ENCODE results near the gene AKAP7. TPM values are rescaled to one million over a fixed set of nuclear protein-coding genes. Genes with fewer than 3 reads are reported as not detected.
"Not testable (repeated sequence)": the region's sequence is repeated elsewhere in the genome, so short reads cannot be mapped to it uniquely, and the experiment has no call there.

The AKAP7 gene
- 2.7 TPM for total RNA-seq

DNA sequence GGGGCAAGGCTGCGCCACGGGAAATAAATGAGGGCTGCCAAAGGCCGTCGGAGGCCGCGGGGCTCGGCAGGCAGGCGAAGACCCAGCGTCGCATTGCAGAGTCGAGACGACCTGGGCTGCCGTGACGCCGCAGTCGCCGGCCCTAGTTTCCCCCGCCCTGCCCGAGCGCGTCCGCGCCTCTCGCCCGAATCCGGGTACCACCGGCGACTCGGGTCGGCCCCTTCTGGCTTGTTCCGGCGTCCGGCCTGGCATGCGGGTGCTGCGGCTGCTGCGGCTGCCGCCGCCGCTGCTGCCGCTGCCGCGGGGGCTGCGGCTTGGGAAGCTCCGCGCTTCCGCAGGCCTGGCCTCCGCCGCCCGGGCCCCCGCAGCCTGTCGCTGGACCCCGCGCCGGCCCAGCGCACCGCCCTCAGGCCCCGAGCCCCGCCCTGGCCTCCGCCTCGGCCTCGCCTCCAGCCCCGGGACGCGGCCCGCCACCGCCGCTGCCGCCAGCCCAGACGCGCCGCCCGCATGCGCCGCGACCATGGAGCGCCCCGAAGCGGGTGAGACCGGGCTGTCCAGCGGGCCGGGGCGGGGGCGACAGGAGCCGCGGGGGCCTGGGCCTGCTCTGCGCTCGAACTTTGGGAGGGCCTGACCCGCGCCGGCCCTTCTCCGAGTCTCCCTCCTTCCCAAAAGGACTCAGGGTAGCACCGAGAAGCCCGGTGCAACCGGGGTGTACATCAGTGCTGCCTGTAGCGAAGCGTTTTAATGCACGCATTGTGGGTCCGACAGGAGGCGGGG, at the start of gene AKAP7:
TSS of gene AKAP7 (plus strand) at position 224 of the 777 bp plus-strand sequence. CDS start at position 521, 297 bp downstream.
- ATAC-seq, result peak; percentile 84

- not testable (repeated sequence) for ATAC-seq
Observed at GRCh38 chr6:131090339-131090738, 44.9 kb upstream of the AKAP7 start.

- ATAC-seq, result not testable (repeated sequence)
Observed at GRCh38 chr6:131091944-131092343, 43.3 kb upstream of the AKAP7 start.

- ATAC-seq, result no peak
Observed at GRCh38 chr6:131093334-131093733, 41.9 kb upstream of the AKAP7 start.

- no peak for ATAC-seq
Observed at GRCh38 chr6:131096786-131097185, 38.5 kb upstream of the AKAP7 start.

DNA sequence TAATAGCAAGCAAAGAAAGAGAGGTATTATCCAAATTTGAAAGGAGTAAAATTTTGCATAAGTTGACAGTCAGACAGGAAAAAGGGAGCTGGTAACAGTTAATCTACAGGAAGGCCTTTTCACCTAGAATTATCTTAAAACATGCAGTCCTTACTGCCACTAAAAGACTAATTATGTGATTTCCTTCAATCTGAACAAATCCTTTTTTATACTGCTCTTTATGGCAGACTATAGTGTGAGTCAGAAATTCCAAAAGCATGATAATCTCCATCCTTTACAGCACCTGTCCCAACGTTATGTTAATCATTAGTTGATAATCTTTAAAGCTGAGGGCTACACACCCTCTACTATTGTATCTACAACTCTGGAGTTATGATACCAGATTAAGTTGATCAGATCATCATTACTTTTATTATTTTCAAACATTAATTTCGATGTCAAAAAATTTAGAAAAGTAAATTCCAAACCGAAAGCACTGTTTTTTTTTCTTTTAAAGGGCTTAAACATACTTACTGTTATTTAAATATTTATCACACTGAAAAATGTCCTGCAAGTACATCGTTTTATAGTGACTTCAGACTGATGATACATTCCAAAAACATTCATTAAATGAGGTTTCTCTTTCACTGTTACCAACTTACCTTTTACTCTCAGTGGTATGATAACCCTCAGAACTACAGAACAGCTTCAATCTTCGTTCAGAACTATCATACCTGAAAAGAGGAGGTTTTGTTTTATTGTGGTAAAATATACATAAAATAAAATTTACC, 33.2 kb upstream of the AKAP7 start:
- ATAC-seq, result no peak

- ATAC-seq, result no peak
Observed at GRCh38 chr6:131103296-131103695, 32.0 kb upstream of the AKAP7 start.

- ATAC-seq, result no peak
Observed at GRCh38 chr6:131103901-131104300, 31.4 kb upstream of the AKAP7 start.

GRCh38 chr6:131107151-131107550, 28.1 kb upstream of the AKAP7 start:
- ATAC-seq, result no peak

DNA sequence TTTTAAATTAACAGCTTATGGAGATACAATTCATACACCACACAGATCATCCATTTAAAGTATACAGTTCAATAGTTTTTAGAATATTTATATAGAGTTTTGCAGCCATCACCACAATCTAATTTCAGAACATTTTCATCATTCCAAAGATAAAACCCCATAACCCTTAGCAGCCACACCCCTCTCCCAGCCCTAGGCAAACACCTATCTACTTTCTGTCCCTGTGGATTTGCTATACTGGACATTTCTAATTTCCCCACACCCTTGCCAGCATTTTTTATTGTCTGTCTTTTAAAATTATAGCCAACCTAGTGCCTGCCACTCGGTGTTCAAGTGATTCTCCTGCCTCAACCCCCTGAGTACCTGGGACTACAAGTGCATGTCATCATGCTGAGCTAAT, 23.0 kb upstream of the AKAP7 start:
- no peak for ATAC-seq

DNA sequence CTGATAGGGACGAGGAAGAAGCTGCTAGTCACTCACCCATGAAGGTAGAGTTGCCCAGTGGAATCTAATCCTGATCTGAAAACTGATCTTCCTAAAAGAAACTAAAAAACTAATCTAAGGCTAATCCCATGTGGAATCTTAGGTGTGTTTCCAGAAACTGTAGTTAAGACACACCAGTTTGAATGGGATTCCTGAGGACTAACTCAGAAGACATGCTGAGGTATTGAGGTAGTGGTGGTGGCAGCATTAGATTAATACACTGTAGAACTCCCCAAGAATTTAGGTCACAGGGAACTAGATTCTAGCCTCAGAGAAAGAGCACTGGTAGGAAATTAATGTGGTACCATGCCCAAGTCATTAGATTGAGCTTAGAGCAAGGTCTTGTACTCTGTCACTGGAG, 19.6 kb upstream of the AKAP7 start:
- no peak for ATAC-seq

GRCh38 chr6:131116321-131116720, 18.9 kb upstream of the AKAP7 start:
- ATAC-seq, result no peak

DNA sequence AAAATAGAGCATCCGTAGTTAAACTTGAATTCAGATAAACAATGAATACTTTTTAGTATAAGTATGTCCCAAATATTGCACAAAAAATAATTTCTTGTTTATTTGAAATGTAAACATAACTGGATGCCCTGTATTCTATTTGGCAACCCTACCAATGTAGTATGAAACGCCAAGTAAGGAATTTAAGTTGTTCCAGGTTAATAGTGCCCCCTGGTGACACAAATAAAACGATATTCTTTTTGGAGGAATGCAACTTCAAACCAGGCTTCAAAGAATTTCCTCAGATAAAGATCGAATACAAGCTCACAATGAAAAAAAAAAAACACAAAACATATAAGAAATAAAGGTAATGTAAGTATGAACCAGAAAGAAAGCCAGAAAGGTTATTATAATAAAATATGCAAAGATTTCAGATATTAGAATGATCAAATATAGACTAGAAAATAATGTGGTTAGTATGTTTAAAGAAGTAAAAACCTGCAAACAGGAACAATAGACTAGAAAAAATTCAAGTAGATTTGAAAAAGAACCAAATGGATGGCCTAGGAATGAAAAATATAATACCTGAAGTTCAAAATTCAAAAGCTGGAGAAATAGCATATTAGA, 18.4 kb upstream of the AKAP7 start:
- no peak for ATAC-seq

GRCh38 chr6:131117878-131118277, 17.4 kb upstream of the AKAP7 start:
- no peak for ATAC-seq

- no peak for ATAC-seq
Observed at GRCh38 chr6:131122007-131122406, 13.3 kb upstream of the AKAP7 start.

DNA sequence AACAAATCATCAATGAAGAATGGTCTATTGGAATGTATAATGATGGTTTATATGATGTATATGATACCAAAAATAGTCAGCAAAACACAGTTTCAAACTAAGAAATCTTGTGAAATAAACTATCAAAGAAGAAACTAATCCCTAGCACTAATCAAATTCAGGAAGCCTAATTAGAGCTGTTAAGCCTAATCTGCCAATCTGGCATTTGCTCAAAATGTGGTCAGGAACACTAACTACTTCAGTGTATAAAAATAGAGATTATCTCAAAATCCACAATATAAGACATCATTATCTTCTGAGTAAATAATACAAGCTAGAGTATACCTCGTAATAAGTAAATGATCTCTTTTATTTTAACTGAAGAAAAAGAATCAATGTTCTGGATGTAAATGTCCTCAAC, 12.8 kb upstream of the AKAP7 start:
- ATAC-seq, result no peak

DNA sequence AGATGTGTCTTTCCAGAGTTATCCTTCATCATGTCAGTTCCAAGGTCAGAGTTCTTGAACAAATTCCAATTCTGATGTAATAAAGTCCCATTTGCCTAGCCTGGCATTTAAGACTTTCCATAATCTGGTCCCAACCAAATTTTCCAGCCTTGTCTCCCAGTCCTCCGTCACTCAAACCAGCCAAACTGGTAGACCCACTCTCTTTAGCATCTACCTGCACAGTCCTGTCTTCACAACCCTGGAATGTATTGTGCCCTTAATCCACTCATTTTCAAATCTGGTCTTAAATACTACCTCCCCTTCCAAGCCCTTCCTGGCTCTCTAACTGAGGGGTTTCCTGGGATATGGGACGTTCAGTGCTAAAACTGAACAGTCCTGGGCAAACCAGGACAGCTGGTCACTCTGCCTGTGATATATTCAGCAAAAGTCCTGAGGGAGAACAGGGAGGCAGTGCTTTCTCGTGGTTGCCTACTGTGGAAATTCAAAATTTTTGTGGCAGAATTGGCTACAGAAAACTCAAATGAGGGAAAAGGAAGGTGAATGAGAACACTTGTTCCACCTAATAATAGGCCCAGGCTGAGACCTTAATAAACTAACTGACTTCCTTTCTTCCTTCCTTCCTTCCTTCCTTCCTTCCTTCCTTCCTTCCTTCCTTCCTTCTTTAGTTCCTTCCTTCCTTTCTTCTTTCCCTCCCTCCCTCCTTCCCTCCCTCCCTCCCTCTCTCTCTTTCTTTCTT, 10.8 kb upstream of the AKAP7 start:
- ATAC-seq, result peak; percentile 97

DNA sequence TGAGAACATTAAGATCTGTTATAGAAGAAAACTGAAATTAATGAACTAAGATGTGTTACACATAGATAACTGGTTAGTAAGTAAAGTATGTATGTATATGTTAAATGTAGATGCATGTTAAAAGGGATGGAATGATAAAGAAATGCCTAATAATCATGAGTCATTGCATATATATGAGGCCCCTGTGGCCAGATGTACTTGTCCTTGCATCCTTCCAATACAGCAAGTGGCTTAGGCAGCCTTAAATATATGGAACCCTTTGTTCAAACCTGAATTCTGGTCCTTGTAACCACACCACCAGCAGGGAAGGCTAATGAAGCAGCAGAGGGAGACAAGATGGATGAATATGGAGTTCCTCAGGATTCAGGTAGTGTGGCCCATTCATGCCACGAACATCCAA, 9.8 kb upstream of the AKAP7 start:
- ATAC-seq, result no peak

GRCh38 chr6:131129689-131130553, 5.3 kb upstream of the AKAP7 start:
- peak; percentile 71 for ATAC-seq

GRCh38 chr6:131130554-131130940, 4.7 kb upstream of the AKAP7 start:
- no peak for ATAC-seq

- no peak for ATAC-seq
Observed at GRCh38 chr6:131132360-131132759, 2.9 kb upstream of the AKAP7 start.
